ENCODE measurements around the gene NOSIP.

- TF ChIP-seq POLR2A (IDR thresholded peaks at IDR 0.05) (no peak), CTCF (IDR thresholded peaks at IDR 0.05) (no peak)
Measured at GRCh38 chr19:49541914-49542313, 38.4 kb downstream of the NOSIP start.
